ENCODE results near the gene FGR.

DNA sequence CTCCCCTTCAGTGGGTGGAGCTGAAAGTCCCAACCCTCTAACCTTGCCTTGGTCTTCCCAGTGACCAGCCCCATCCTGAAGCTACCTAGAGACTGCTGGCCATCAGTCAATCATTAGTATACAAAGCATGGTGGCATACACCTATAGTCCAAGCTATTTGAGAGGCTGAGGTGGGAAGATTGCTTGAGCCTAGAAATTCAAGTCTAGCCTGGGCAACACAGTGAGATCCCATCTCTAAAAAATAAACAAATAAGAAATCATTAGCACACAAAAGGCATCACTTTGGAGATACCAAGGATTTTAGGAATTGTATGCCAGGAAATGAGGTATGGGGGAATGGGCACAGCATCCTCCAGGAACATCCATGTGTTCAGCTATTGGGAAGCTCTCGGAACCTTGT lies 41.4 kb upstream of the FGR start:
- no peak for TF ChIP-seq EZH2 (IDR thresholded peaks at IDR 0.05; ENCODE audit: borderline replicate concordance, low read length)
- TF ChIP-seq, protein P1, sequence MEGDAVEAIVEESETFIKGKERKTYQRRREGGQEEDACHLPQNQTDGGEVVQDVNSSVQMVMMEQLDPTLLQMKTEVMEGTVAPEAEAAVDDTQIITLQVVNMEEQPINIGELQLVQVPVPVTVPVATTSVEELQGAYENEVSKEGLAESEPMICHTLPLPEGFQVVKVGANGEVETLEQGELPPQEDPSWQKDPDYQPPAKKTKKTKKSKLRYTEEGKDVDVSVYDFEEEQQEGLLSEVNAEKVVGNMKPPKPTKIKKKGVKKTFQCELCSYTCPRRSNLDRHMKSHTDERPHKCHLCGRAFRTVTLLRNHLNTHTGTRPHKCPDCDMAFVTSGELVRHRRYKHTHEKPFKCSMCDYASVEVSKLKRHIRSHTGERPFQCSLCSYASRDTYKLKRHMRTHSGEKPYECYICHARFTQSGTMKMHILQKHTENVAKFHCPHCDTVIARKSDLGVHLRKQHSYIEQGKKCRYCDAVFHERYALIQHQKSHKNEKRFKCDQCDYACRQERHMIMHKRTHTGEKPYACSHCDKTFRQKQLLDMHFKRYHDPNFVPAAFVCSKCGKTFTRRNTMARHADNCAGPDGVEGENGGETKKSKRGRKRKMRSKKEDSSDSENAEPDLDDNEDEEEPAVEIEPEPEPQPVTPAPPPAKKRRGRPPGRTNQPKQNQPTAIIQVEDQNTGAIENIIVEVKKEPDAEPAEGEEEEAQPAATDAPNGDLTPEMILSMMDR (conservative IDR thresholded peaks at IDR 0.05 in 1 of 2, IDR thresholded peaks at IDR 0.05 in 1 of 2; ENCODE audit: extremely low read depth in 1 of 2, insufficient read depth in 1 of 2, low read depth in 1 of 2, low read length in 2 of 2): no peak
